Glutamatergic neuron (in vitro differentiated cells): Measurements from ENCODE around the gene BCAT1. TPM values are rescaled to one million over a fixed set of nuclear protein-coding genes. Genes with fewer than 3 reads are reported as not detected.
A peak's percentile ranks its signal among the peaks of the same experiment; 100 is the strongest.
"Not testable (repeated sequence)": the region's sequence is repeated elsewhere in the genome, so short reads cannot be mapped to it uniquely, and the experiment has no call there.

Experiments
- DNase-seq: peaks from one replicate; pipeline ENCODE4 v3.0.0; 2022
- H3K27ac Mint-ChIP-seq: one replicate; pipeline ENCODE4 v1.8.0; 2020; ENCODE audit warnings: mild to moderate bottlenecking, mixed read lengths, inconsistent platforms; ENCODE audit not compliant: unreplicated experiment
- H3K27me3 Mint-ChIP-seq: one replicate; pipeline ENCODE4 v1.8.0; 2020; ENCODE audit warnings: mild to moderate bottlenecking, moderate library complexity, mixed read lengths, inconsistent platforms; ENCODE audit not compliant: unreplicated experiment
- H3K36me3 Mint-ChIP-seq: one replicate; pipeline ENCODE4 v1.8.0; 2020; ENCODE audit warnings: mild to moderate bottlenecking, mixed read lengths, inconsistent platforms; ENCODE audit not compliant: unreplicated experiment
- H3K4me1 Mint-ChIP-seq: one replicate; pipeline ENCODE4 v1.8.0; 2020; ENCODE audit warnings: mild to moderate bottlenecking, low read depth, mixed read lengths, inconsistent platforms; ENCODE audit not compliant: unreplicated experiment
- H3K4me3 Mint-ChIP-seq: one replicate; pipeline ENCODE4 v1.8.0; 2020; ENCODE audit warnings: mild to moderate bottlenecking, mixed read lengths, inconsistent platforms; ENCODE audit not compliant: unreplicated experiment
- H3K9me3 Mint-ChIP-seq: one replicate; pipeline ENCODE4 v1.8.0; 2020; ENCODE audit warnings: mild to moderate bottlenecking, moderate library complexity, mixed read lengths, inconsistent platforms; ENCODE audit not compliant: unreplicated experiment
- total RNA-seq: library from RNA; stranded (reverse); fragmentation: NEBNext Ultra II Directional; extraction: Animal tissue kit (Norgen Biotek cat#: 25700); gene quantifications from one replicate; pipeline ENCODE4 v1.2.1, GENCODE V29; 2021; ENCODE audit not compliant: unreplicated experiment
- TF ChIP-seq, protein P1 (sequence below): fragments of 200-600 bp; sonication (generic); IDR thresholded peaks from one replicate; pipeline ENCODE4 v1.5.0; 2021; ENCODE audit not compliant: partially characterized antibody, unreplicated experiment

BCAT1 gene
- total RNA-seq, 1 donor from 2014 or later: 401 TPM

DNA sequence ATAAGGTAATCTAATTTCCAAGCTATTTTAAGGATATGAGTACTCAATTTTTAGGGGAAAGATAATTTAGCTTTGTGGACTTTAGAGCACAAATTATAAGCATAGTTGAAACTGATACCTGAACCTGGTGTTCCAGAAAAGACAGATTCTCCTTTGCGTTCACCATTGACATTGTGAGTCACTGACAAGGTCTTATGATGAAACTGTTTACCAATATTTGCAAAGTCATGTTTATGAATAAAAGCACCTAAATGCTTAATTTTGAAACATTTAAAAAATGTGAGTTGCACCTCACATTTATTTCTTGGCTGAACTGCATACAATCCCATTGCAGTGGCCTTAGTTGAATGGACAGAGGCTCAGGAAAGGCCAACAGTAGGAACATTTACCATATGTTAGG, 3.9 kb downstream of the BCAT1 start:
- TF ChIP-seq, protein P1, sequence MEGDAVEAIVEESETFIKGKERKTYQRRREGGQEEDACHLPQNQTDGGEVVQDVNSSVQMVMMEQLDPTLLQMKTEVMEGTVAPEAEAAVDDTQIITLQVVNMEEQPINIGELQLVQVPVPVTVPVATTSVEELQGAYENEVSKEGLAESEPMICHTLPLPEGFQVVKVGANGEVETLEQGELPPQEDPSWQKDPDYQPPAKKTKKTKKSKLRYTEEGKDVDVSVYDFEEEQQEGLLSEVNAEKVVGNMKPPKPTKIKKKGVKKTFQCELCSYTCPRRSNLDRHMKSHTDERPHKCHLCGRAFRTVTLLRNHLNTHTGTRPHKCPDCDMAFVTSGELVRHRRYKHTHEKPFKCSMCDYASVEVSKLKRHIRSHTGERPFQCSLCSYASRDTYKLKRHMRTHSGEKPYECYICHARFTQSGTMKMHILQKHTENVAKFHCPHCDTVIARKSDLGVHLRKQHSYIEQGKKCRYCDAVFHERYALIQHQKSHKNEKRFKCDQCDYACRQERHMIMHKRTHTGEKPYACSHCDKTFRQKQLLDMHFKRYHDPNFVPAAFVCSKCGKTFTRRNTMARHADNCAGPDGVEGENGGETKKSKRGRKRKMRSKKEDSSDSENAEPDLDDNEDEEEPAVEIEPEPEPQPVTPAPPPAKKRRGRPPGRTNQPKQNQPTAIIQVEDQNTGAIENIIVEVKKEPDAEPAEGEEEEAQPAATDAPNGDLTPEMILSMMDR: no peak
- Mint-ChIP-seq H3K36me3 (no peaks in the 10 kb centered on the region), H3K27ac (peak overlapping the region; percentile 95), H3K4me3 (peak overlapping the region; percentile 91), H3K4me1 (peaks cover 35% of the 10 kb centered on the region), H3K9me3 (peaks cover 27% of the 10 kb centered on the region), H3K27me3 (peaks cover 13% of the 10 kb centered on the region)
- no peak for DNase-seq

DNA sequence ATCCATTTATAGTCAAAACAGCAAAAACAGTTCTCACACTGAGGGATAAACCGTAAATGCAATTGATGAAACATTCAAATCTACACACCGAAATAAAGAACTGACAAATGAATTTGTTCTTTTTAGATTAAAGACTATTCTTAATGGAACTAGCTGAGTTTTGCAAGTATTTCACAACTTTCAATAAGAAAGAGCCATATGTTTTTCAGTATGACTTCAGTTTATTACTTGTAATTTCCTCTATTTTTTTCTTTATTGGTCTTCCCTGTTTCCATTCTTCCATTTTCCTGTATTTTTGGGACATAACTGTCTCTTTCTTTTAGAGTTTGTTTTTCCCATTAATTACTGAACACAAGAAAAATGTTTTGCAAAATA, 4.3 kb downstream of the BCAT1 start:
- H3K27me3 Mint-ChIP-seq: peaks cover 13% of the 10 kb centered on the region
- H3K4me3 Mint-ChIP-seq: peak overlapping the region; percentile 91
- no peaks in the 10 kb centered on the region for H3K36me3 Mint-ChIP-seq
- no peak for DNase-seq
- TF ChIP-seq, protein P1: no peak
- peaks cover 26% of the 10 kb centered on the region for H3K9me3 Mint-ChIP-seq
- peaks cover 34% of the 10 kb centered on the region for H3K4me1 Mint-ChIP-seq
- H3K27ac Mint-ChIP-seq: peak overlapping the region; percentile 95

DNA sequence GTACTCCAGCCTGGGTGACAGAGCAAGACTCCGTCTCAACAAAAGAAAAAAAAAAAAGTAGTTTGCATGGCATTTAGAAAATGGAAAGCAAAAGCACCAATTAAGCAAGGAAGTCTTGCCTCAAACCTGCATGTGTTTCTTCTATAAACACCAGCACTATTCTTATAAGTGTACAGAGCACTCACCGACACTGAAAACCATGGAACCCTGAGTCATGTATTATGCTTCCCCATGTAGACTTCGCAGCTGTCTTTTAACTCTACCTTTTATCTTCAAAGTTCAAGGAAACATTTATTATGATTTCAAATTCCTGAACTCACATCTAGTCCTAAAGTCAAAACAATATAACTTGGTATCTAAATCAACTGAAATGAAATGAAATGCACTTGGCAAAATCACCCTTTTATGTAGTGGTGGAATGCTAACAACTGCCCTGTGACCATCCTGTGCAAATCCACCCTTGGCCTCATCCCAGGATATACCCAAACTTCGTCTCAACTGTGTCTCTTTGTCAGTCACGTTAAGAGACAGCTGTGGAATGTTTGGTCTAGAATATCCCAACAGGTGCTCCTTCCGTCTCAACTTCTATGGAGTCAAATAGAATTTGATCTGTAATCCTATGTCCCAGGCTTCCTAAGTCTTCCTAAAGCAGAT, 4.8 kb downstream of the BCAT1 start:
- Mint-ChIP-seq H3K27me3 (peaks cover 13% of the 10 kb centered on the region), H3K27ac (peak overlapping the region; percentile 95), H3K9me3 (peaks cover 23% of the 10 kb centered on the region), H3K4me1 (peaks cover 32% of the 10 kb centered on the region), H3K36me3 (no peaks in the 10 kb centered on the region), H3K4me3 (peak overlapping the region; percentile 91)
- no peak for DNase-seq
- TF ChIP-seq, protein P1: no peak

DNA sequence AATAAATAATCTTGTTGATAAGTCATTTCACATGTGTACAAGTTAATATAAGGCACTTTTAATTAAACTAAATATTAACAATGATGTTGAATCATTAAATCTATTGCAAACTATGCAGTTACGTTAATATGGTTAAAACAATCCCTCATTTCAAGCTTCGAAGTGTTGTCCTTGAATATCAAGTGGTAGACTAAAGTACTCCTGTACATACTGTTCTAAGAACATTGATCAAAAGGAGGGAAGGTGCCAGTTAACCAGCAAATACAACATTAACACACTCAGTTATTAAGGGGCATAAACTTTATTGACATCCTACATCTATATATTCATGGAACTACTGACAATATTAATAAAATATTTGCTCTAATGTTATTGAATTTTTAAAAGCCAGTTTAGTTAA, 8.7 kb downstream of the BCAT1 start:
- no peak overlapping the region for H3K27ac Mint-ChIP-seq
- no peak overlapping the region for H3K4me3 Mint-ChIP-seq
- no peaks in the 10 kb centered on the region for H3K36me3 Mint-ChIP-seq
- DNase-seq: no peak
- TF ChIP-seq, protein P1: no peak
- H3K27me3 Mint-ChIP-seq: peaks cover under 1% of the 10 kb centered on the region
- peaks cover 24% of the 10 kb centered on the region for H3K4me1 Mint-ChIP-seq
- H3K9me3 Mint-ChIP-seq: peaks cover 2% of the 10 kb centered on the region

DNA sequence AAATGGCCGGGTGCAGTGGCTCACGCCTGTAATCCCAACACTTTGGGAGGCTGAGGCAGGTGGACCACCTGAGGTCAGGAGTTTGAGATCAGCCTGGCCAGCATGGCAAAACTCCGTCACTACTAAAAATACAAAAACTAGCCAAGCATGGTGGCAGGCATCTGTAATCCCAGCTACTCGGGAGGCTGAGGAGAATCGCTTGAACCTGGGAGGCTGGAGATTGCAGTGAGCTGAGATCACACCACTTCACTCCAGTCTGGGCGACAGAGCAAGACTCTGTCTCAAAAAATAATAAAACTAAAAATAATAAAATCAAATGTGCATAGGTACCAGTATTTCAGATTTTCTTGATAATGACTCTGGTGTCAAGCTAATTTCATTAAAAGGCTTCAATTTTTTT, 9.3 kb downstream of the BCAT1 start:
- peaks cover 20% of the 10 kb centered on the region for H3K4me1 Mint-ChIP-seq
- not testable (repeated sequence) for H3K9me3 Mint-ChIP-seq, H3K27me3 Mint-ChIP-seq, H3K4me3 Mint-ChIP-seq, H3K36me3 Mint-ChIP-seq, DNase-seq, H3K27ac Mint-ChIP-seq

DNA sequence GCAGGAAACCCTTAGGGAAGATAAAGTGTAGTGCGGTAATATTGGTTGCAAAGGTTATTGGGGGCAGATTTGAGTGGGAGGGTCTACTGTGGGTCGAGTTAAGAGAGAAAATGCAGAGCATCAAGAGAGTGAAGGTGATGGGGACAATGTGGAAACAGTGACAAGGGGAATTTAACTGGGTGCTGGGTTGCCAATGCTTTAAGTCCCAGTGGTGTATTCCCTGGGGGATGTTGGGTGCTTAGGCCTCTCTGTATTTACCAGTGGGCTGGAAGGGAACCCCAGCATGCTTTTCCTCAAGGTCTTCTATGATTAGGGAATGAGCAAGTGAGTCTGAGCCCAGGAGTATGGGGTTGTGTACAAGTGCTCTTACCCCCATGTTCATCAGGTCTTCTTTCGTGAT, 10.6 kb downstream of the BCAT1 start:
- peaks cover 5% of the 10 kb centered on the region for H3K36me3 Mint-ChIP-seq
- no peak overlapping the region for H3K4me3 Mint-ChIP-seq
- H3K4me1 Mint-ChIP-seq: peaks cover 14% of the 10 kb centered on the region
- no peak for DNase-seq
- TF ChIP-seq, protein P1: no peak
- peaks cover 2% of the 10 kb centered on the region for H3K9me3 Mint-ChIP-seq
- peaks cover 1% of the 10 kb centered on the region for H3K27me3 Mint-ChIP-seq
- no peak overlapping the region for H3K27ac Mint-ChIP-seq
